GM12875 (cell line): ENCODE data around the gene ZFP36.

Experiments used
- H3K4me3 ChIP-seq: one replicate; pipeline ENCODE4 v1.5.1; 2011; ENCODE audit warnings: low read depth, low read length, control low read depth
- TF ChIP-seq, protein P1 (sequence below): IDR thresholded peaks from 2 replicates; pipeline ENCODE4 v1.5.1; 2011; ENCODE audit warnings: low read depth, mild to moderate bottlenecking, control low read depth, inconsistent platforms, low read length, moderate library complexity, borderline replicate concordance; ENCODE audit not compliant: insufficient read depth

Gene ZFP36

DNA sequence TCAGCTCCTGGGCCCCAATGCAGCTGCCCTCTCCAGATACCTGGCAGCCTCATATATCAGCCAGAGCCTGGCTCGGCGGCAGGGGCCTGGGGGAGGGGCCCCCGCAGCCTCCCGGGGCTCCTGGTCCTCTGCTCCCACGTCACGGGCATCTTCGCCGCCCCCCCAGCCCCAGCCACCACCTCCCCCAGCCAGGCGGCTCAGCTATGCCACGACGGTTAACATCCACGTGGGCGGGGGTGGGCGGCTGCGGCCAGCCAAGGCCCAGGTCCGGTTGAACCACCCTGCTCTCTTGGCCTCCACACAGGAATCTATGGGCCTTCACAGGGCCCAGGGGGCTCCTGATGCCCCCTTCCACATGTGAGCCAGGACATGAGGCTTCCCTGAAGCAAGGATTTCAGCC lies 18.3 kb downstream of the ZFP36 start:
- H3K4me3 ChIP-seq = no peak overlapping the region
- TF ChIP-seq, protein P1, sequence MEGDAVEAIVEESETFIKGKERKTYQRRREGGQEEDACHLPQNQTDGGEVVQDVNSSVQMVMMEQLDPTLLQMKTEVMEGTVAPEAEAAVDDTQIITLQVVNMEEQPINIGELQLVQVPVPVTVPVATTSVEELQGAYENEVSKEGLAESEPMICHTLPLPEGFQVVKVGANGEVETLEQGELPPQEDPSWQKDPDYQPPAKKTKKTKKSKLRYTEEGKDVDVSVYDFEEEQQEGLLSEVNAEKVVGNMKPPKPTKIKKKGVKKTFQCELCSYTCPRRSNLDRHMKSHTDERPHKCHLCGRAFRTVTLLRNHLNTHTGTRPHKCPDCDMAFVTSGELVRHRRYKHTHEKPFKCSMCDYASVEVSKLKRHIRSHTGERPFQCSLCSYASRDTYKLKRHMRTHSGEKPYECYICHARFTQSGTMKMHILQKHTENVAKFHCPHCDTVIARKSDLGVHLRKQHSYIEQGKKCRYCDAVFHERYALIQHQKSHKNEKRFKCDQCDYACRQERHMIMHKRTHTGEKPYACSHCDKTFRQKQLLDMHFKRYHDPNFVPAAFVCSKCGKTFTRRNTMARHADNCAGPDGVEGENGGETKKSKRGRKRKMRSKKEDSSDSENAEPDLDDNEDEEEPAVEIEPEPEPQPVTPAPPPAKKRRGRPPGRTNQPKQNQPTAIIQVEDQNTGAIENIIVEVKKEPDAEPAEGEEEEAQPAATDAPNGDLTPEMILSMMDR = no peak

DNA sequence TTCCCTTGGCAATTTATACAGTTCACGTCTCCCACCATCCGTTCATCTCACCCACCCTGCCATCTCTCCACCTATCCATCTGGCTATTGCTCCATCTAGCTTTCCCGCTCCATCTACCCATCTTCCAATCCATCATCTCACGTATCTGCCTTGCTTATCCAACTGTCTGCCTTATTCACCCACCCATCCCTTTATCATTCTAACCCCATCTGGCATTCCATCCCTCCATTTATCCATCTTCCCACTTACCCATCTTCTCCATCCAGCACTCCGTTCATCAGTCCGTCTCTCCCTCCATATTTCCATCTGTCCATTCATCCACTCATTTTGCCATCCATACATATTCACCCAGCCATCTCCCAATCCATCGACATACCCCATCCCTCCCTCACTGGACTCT lies 19.1 kb downstream of the ZFP36 start:
- no peak overlapping the region for H3K4me3 ChIP-seq
- TF ChIP-seq, protein P1 = no peak

DNA sequence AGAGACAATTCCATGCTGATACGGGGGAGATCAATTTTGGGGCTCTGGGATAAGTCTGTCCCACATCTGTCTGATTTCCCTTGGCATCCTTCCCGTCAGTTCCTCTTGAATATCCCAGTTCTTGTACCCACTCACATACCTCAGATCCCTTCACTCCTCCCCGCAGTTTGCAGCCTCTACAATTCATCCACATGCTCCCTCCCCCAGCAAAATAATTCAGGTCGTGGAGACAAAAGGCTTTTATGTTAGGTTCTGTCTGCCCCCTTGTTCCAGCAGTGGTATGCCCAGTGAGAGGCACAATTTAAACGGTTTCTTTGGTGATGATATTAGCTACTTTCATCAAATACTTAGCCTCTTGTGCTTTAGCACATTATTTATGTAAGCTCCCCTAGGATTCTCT lies 19.5 kb downstream of the ZFP36 start:
- H3K4me3 ChIP-seq = no peak overlapping the region
- TF ChIP-seq, protein P1 = no peak

DNA sequence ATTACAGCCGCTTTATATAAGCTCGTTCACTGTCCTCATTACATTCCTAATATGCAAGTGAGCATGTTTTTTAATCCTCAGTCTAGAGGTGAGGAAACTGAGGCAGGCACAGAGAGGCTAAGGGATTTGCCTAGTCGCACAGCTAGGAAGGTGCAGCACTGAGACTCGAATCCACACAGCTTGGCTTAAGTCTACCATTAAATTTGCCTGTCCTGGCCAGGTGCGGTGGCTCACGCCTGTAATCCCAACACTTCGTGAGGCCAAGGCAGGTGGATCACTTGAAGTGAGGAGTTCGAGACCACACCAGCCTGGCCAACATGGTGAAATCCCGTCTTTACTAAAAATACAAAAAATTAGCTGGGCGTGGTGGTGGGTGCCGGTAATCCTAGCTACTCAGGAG lies 21.1 kb downstream of the ZFP36 start:
- TF ChIP-seq, protein P1 = no peak
- H3K4me3 ChIP-seq = no peak overlapping the region

DNA sequence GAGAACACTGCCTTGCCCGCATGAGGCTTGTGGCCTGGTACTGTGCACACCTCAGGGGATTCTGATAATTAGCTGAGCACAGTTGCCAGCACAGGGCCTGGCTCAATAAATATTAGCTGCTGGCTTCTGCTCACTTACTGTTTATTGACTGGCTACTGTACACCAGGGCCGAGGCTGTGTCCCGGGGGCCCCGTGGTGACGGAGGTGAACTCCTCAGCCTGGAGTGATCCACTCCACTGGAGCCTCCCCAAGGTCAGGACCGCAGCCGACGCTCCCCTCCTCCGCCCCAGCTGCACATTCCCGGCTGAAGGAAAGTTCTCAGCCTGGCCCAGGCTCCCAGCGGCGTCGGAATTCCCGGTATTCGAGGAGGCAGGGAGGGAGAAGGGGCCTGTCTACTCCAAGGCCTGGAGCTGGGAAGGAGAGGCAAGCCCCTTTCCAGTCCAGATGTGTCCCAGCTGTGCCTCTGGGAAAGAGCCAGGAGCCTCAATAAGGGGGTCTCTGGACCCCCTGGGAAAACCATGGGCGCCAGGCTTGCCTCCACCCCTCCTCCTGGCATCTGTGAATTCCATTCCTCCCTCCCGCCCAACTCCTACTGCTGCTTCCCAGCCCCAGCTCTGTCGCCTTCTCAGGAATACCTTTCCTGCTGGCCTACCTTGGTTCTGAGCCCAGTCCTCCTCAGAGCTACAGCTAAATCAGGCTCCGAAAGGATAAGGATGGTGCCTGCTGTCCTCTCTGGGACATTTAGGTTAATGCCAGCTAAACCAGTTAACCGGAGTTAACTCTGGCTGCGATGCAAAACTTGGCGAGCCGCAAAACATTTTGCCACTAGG lies 21.9 kb downstream of the ZFP36 start:
- no peak overlapping the region for H3K4me3 ChIP-seq
- TF ChIP-seq, protein P1 = no peak

DNA sequence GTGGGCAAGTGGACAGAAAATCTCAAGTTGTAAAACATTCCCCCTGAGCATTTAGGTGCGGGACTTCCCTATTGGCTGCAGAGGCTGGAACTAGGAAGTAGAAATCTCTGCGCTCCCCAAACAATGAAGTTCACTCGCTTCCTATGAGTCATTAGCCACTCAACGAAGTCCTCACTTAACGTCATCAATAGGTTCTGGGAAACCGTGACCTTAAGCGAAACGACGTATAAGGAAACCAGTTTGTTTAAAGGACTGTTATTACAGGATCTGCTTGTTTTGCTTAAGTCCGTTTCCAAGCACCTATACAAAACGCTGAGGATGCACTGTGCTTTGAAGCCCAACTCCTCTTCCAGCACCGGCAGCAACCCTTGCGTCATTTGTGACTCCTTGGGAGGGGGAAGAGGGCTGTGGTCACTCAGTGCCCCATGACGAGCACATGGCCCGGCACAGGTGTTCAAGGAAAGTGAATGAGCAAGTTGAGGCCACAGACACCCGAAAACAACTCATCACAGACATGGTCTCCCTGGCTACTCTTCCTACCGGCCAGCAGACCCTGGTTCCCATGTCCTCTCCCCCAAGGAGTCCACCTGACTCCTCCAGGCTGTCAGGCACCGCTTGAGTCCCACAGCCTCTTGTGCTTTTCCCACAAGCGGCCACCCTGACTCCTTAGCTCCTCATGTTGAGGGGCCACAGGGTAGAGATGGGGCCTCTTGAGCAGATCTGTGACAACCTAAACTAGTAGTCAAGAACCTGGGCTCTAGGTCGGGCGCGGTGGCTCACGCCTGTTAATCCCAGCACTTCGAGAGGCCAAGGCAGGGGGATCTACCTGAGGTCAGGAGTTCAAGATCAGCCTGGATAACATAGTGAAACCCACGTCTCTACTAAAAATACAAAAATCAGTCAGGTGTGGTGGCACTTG lies 24.3 kb downstream of the ZFP36 start:
- TF ChIP-seq, protein P1 = no peak
- no peak overlapping the region for H3K4me3 ChIP-seq

DNA sequence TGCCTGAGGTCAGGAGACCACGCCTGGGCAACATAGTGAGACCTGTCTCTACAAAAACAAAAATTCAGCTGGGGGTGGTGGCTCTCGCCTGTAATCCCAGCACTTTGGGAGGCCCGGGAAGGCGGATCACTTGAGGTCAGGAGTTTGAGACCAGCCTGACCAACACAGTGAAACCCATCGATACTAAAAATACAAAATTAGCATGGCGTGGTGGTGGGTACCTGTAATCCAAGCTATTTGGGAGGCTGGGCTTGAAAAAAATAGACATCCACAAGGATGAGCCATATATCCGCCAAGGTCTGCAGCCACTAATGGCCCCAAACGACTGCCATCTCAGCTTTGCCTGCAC lies 26.0 kb downstream of the ZFP36 start:
- TF ChIP-seq, protein P1 = no peak

More for the DNA sequence above, 26.0 kb downstream of the ZFP36 start:
- H3K4me3 ChIP-seq = no peak overlapping the region
